ENCODE results near the gene GMCL2. TPM values are rescaled to one million over a fixed set of nuclear protein-coding genes. Genes with fewer than 3 reads are reported as not detected.

GMCL2 gene
- total RNA-seq, 1 donor, result not detected

- peak overlapping the region; percentile 74 for H3K4me3 ChIP-seq (ENCODE audit: low read depth, low read length)
- no peak for TF ChIP-seq CTCF (IDR thresholded peaks at IDR 0.05; ENCODE audit: insufficient read depth, low read depth, low read length)
- peak; percentile 60 for DNase-seq (ENCODE audit: low read depth)
These were observed 19.3 kb upstream of the GMCL2 start for GRCh38 chr5:178206166-178207101.

DNA sequence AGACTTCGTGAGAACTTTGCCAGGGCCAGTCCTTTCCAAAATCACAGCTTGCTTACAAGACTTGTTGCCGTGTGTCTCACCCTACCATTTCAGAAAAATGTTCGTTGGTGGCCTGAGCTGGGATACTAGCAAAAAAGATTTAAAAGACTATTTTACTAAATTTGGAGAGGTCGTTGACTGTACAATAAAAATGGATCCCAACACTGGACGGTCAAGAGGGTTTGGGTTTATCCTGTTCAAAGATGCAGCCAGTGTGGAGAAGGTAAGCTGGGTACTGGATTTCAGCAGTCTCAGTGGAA lies 18.5 kb upstream of the GMCL2 start:
- DNase-seq (ENCODE audit: low read depth), result no peak
- TF ChIP-seq CTCF (IDR thresholded peaks at IDR 0.05; ENCODE audit: insufficient read depth, low read depth, low read length), result no peak
- peak overlapping the region; percentile 74 for H3K4me3 ChIP-seq (ENCODE audit: low read depth, low read length)

DNA sequence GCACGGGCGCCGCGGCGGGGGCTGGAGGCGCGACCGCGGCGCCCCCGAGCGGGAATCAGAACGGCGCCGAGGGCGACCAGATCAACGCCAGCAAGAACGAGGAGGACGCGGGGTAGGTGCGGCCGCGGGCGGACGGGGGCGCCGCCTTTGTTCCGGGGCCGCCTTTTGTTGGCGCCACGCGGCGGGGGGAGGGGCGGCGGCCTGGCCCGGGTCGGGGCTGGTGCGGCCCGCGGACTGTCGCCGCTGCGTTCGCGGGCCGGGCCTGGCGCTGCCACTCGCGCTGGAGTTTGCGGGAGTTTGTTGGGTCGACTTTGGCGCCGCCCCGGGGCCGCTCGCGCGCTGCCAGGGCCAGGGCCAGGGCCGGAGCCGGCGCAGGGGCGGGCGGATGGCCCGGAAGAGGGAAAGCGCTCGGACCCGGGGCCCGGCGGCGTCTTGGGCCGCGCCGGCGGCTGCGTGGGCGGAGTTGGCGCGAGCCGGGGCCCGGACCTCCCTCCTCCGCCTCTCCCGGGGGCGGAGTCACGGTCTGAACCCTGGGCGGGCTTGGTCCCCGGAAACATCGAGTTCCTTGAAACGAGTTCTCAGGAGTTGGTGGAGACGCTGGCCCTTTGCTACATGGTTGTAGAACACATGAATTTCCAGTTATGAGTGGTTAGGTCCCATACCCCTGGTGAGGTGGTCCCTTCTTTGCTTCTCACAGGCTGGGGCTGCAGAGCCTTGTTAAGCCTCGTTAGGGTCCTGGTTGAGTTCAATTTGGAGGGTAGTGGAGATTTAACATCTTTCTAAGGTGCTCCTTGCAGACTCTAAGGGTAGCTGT lies 18.0 kb upstream of the GMCL2 start:
- peak overlapping the region; percentile 74 for H3K4me3 ChIP-seq (ENCODE audit: low read depth, low read length)
- TF ChIP-seq CTCF (IDR thresholded peaks at IDR 0.05; ENCODE audit: insufficient read depth, low read depth, low read length), result no peak
- DNase-seq (ENCODE audit: low read depth), result peak; percentile 75

GRCh38 chr5:178204182-178204934 lies 17.2 kb upstream of the GMCL2 start, which contains the start of gene HNRNPAB:
HNRNPAB (plus strand) TSS chr5:178204533; CDS start chr5:178204838, 305 bp downstream.
- H3K4me3 ChIP-seq (ENCODE audit: low read depth, low read length), result peak within 1 kb of the TSS; percentile 74
- no peak for TF ChIP-seq CTCF (IDR thresholded peaks at IDR 0.05; ENCODE audit: insufficient read depth, low read depth, low read length)
- DNase-seq (ENCODE audit: low read depth), result peak; percentile 98

- no peak for DNase-seq (ENCODE audit: low read depth)
- TF ChIP-seq CTCF (IDR thresholded peaks at IDR 0.05; ENCODE audit: insufficient read depth, low read depth, low read length), result no peak
- H3K4me3 ChIP-seq (ENCODE audit: low read depth, low read length), result peak overlapping the region; percentile 74
These were observed 16.6 kb upstream of the GMCL2 start for GRCh38 chr5:178203670-178204181.

- no peak for DNase-seq (ENCODE audit: low read depth)
- no peak overlapping the region for H3K4me3 ChIP-seq (ENCODE audit: low read depth, low read length)
- no peak for TF ChIP-seq CTCF (IDR thresholded peaks at IDR 0.05; ENCODE audit: insufficient read depth, low read depth, low read length)
These were observed 15.4 kb upstream of the GMCL2 start for GRCh38 chr5:178202541-178202940.
